Stimulated activated CD4-positive, alpha-beta T cell treated with anti-CD3 and anti-CD28 coated beads, Interleukin-4, amount 100 ng/mL, for 4 hours (primary cell): ENCODE results near the gene COQ5.

ENCODE experiments used
- DNase-seq, 2 experiments: peaks; one replicate each; pipeline ENCODE4 v3.0.0-alpha.2; 2020

Gene COQ5

GRCh38 chr12:120480211-120480610 is 48.7 kb downstream of the COQ5 start:
- no peak for DNase-seq

GRCh38 chr12:120479458-120479857 is 49.5 kb downstream of the COQ5 start:
- no peak for DNase-seq

- DNase-seq, result no peak
Observed at GRCh38 chr12:120475643-120476042, 53.3 kb downstream of the COQ5 start.

- DNase-seq, result no peak
Observed at GRCh38 chr12:120474616-120474960, 54.4 kb downstream of the COQ5 start.

- DNase-seq, result no peak
Observed at GRCh38 chr12:120473807-120474615, 54.9 kb downstream of the COQ5 start.

GRCh38 chr12:120472521-120472920 is 56.4 kb downstream of the COQ5 start:
- no peak for DNase-seq

- DNase-seq, result no peak
Observed at GRCh38 chr12:120470150-120470784, 58.7 kb downstream of the COQ5 start.

- peak; percentile 96 to 98 for DNase-seq
Observed at GRCh38 chr12:120469450-120470149, 59.4 kb downstream of the COQ5 start, which contains the start of gene SRSF9. SRSF9 (minus strand) TSS chr12:120469748; CDS start chr12:120469609, 139 bp downstream.

GRCh38 chr12:120468821-120469449 is 60.0 kb downstream of the COQ5 start:
- DNase-seq, result peak; percentile 55 to 57

- DNase-seq, result no peak
Observed at GRCh38 chr12:120468325-120468820, 60.6 kb downstream of the COQ5 start.

- DNase-seq, result no peak
Observed at GRCh38 chr12:120467439-120467838, 61.5 kb downstream of the COQ5 start.

- peak; percentile 27 to 31 for DNase-seq
Observed at GRCh38 chr12:120466560-120467315, 62.2 kb downstream of the COQ5 start.

GRCh38 chr12:120465756-120466155 is 63.2 kb downstream of the COQ5 start:
- no peak for DNase-seq

GRCh38 chr12:120463712-120464111 is 65.2 kb downstream of the COQ5 start:
- no peak for DNase-seq

GRCh38 chr12:120462099-120462640 is 66.8 kb downstream of the COQ5 start:
- no peak for DNase-seq

- DNase-seq, result no peak
Observed at GRCh38 chr12:120460157-120460556, 68.8 kb downstream of the COQ5 start.

- DNase-seq, result no peak
Observed at GRCh38 chr12:120457133-120457532, 71.8 kb downstream of the COQ5 start.

- no peak for DNase-seq
Observed at GRCh38 chr12:120455302-120455701, 73.7 kb downstream of the COQ5 start.

- DNase-seq, result no peak
Observed at GRCh38 chr12:120453977-120454376, 75.0 kb downstream of the COQ5 start.
